ENCODE data around the gene B3GNT3.

The B3GNT3 gene

GRCh38 chr19:17843908-17844490 lies 49.1 kb downstream of the B3GNT3 start:
- TF ChIP-seq, protein P1, sequence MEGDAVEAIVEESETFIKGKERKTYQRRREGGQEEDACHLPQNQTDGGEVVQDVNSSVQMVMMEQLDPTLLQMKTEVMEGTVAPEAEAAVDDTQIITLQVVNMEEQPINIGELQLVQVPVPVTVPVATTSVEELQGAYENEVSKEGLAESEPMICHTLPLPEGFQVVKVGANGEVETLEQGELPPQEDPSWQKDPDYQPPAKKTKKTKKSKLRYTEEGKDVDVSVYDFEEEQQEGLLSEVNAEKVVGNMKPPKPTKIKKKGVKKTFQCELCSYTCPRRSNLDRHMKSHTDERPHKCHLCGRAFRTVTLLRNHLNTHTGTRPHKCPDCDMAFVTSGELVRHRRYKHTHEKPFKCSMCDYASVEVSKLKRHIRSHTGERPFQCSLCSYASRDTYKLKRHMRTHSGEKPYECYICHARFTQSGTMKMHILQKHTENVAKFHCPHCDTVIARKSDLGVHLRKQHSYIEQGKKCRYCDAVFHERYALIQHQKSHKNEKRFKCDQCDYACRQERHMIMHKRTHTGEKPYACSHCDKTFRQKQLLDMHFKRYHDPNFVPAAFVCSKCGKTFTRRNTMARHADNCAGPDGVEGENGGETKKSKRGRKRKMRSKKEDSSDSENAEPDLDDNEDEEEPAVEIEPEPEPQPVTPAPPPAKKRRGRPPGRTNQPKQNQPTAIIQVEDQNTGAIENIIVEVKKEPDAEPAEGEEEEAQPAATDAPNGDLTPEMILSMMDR (IDR thresholded peaks at IDR 0.05), result no peak

DNA sequence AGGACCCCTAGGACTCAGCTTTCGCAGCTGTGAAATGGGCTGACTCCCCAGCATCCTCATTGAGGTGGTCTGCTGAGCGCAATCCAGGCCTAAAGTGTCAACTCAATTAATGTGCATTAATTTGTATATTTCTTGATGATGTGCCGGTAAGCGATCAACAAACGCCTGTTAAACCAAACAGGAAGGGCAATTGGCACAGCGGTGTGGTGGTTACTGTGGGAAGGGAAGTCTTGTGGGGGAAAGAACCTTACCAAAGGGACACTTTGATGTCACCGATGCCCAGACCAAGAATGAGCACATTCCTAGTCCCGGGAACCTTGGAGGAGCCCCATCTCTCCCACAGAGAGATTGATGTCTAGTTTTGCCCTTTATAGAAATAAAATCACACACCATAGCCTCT lies 51.2 kb downstream of the B3GNT3 start:
- TF ChIP-seq, protein P1 (IDR thresholded peaks at IDR 0.05), result no peak

DNA sequence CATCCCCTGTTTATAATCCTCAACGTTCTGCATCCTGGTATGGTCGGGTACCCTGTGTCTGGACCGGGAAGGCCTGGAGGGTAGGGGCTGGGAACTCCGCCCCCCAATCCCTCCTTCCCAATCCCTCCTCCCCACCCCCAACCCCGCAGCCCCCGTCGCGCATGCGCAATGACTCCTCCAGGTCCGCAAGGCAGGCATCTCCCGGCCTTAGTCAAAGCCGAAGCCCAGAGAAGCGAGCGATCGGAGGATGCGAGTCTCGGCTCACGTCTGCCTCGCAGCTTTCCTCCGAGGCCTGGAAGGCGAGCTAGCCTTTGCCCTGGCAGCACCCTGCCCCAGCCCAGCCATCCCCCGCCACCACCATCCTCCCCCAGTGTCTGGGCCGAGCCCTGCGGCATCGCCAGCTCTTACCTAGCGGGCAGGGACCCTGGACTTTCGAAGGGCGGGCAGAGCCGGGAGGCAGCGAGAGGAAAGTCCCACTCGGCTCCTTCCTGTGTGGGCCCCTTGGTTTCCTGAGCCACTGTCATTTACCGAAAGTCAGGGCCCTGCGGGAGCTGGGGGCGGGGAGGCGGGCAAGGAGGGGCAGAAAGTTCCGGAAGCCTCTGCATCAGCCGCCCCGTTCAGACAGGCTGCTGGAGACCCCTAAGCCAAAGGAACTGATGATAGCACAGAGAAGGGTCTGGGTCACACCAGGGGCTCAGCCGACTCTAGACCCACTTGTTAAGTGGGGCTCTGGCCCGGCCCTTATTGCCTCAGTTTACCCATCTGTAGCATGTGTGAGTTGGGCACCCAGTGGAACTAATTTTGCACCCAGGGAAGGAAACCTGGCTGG lies 52.8 kb downstream of the B3GNT3 start, which contains the start of gene JAK3:
Gene JAK3 (minus strand): TSS at position 445 of the 829 bp plus-strand sequence. CDS start 3,565 bp downstream, outside the sequence.
- TF ChIP-seq, protein P1 (IDR thresholded peaks at IDR 0.05), result no peak

DNA sequence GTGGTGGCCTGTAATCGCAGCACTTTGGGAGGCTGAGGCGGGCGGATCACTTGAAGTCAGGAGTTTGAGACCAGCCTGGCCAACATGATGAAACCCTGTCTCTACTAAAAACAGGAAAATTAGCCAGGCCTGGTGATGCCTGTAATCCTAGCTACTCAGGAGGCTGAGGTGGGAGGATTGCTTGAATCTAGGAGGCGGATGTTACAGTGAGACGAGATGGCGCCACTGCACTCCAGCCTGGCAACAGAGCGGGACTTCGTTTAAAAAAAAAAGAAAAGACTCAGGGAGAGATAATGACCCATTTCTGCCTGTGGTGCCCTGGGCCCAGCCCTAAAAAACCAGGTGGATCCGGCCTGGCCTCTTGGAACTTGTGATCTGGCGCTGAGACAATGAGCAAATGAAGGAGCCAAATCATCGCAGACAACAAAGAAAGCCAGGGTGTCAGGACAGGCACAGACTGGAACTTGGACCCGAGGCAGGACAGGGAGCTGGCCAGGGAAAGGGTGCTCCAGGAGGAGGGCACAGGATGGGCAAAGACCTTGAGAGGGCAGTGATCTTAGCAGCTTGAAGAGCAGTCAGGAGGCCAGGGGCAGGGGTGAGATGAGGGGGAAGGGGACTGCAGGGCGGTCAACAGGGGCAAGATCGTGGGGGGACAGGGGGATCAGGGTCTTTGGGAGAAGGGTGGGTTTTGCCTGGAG lies 53.8 kb downstream of the B3GNT3 start:
- TF ChIP-seq, protein P1 (IDR thresholded peaks at IDR 0.05), result no peak

GRCh38 chr19:17854061-17854460 lies 59.1 kb downstream of the B3GNT3 start:
- TF ChIP-seq, protein P1 (IDR thresholded peaks at IDR 0.05), result no peak

- TF ChIP-seq, protein P1 (IDR thresholded peaks at IDR 0.05), result peak; percentile 96
Observed at GRCh38 chr19:17855280-17856152, 60.6 kb downstream of the B3GNT3 start.

All from LNCAP (cell line).